ENCODE measurements around the gene SLC27A2.
"Not testable (repeated sequence)": the region's sequence is repeated elsewhere in the genome, so short reads cannot be mapped to it uniquely, and the experiment has no call there.

Gene SLC27A2

DNA sequence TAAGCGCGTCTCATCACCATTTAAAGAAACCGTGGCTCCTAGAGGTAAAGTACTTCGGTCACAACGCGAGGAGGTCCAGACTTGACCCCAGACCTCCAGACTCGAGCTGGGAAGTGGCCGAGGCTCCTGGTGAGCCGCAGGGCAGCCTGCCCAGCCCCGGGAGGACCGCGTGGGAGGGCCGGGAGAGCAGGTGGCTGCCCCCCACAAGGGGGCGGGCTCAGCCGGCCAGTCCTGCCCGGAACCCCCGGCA lies at the start of gene SLC27A2:
Gene SLC27A2, plus strand, starts transcription at position 228 of the 250 bp plus-strand sequence. CDS start 232 bp downstream, outside the sequence.
- DNase-seq (ENCODE audit: low read depth in 2 of 2) = no peak

DNA sequence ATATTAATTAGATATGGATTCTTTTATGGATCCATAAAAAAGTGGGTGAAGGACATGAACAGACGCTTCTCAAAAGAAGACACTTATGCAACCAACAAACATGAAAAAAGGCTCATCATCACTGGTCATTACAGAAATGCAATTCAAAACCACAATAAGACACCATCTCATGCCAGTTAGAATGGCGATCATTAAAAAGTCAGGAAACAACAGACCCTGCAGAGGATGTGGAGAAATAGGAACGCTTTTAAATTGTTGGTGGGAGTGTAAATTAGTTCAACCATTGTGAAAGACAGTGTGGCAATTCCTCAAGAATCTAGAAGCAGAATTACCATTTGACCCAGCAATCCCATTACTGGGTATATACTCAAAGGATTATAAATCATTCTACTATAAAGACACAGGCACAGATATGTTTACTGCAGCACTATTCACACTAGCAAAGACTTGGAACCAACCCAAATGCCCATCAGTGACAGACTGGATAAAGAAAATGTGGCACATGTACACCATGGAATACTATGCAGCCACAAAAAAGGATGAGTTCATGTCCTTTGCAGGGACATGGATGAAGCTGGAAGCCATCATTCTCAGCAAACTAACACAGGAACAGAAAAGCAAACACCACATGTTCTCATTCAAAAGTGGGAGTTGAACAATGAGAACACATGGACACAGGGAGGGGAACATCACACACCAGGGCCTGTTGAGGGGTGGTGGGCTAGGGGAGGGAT lies 49.6 kb upstream of the SLC27A2 start:
- DNase-seq (ENCODE audit: low read depth in 2 of 2) = not testable (repeated sequence)

DNA sequence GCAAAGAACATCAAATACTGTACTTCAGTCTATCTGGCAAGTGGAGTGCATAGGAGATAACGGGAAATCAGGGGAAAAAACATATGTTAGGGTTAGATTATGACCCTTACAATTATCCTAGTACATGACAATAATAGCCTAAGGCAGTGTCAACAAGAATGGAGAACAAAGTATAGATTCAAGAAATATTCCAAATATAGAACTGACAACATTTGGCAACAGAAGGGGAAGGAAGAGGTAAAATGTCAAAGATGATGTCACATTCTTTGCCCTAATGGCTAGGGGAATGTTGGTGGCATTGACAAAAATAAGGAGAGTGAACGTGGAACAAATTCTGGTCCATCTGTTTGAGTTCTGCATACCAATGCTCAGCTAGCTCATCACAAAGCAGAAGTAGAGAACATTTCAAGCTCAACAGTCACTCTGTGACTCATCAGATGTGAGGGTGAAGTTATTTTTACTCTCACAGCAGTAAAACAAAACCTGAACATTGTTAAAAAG lies 47.4 kb upstream of the SLC27A2 start:
- no peak for DNase-seq (ENCODE audit: low read depth in 2 of 2)

DNA sequence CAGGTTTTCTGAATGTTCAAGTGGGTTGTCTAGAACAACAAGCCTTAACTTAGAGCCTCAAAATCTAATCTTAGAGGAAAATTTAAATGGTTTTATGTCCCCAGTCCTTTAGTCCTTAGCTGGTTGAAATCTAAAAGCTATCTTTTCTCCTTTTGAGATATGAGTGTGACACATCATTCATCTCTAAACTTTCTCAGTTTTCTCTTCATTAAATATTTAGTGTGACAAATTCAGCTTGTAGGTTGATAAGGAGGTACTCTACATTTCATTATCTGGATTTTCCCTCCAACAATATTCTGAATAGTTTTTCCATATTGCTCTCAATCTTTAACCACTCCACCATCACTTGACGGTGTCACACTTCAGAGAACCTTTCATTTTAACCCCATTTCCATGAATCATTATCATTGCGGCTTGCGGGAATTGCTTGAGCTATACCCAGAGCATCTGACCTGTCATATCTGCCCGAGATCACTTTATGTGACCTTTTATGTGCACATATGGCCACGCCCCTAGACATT lies 46.9 kb upstream of the SLC27A2 start:
- no peak for DNase-seq (ENCODE audit: low read depth in 2 of 2)

DNA sequence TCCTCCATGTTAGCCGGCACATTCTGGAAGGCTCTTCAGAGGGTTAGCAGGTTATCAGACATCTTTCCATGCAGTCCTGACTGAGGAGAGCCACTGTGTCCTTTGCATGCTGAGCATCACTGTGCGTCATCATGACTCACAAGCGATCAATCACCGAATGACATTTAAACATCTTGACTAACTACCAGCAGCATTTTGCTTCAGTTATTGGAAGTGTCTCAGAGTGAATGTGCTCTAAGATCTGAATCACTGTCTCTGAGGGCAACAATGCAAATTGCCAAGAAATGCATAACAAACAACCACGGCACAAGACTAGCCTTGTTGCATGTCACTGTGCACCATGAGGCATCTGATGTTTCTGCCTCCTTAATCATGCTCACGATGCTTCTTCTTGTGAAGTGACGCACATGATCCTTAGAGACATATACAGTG lies 44.6 kb upstream of the SLC27A2 start:
- DNase-seq (ENCODE audit: low read depth in 2 of 2) = no peak

DNA sequence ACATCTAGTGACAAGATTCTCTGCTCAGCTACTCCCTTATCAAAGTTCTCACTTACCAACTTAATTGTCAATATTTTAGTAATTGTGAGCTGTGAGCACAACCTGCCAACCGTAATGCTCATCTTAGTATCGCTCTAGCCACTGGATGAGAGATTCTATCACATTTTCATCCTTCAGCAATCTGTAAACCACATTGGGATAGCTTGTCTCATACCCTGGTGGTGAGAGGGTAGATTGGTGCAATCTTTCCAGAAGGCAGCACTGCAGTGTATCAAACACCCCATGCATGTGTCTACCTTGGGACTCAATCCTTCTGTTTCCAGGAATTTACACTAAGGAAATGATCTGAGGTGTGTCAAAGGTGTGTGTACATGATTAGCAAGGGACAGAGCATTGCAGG lies 44.1 kb upstream of the SLC27A2 start:
- no peak for DNase-seq (ENCODE audit: low read depth in 2 of 2)

DNA sequence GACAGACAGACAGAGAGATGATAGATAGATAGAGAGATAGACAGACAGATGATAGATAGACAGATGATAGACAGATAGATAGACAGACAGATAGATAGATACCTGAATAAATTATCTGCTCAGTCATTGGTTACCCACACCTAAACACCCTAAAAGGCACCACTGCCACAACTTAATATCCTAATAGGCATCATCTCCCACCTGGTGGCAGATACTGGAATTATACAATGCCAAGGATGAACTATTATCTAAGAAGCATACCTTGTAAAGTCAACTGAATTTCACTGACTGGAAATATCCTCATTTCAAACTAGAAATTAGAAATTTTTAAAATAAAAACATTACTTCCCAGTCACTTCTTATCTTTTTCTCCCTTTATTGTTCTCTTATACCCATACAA lies 43.6 kb upstream of the SLC27A2 start:
- no peak for DNase-seq (ENCODE audit: low read depth in 2 of 2)

DNA sequence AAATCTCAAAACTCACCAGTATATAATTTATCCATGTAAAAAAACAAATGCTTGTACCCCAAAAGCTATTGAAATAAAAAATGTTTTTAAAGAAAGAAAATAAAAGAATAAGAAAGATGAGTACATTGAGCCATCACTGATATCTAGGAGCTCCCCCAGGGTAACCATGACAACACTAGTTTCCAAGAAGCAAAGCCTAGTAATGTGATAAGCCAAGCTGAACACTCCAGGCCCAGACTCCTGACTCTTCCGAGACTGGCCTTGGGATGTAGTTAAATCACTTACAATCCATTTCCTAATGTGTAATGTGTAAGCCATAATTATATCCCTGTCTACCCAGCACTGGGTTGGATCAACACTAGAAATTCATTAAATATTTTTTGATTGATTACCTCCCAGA lies 41.9 kb upstream of the SLC27A2 start:
- DNase-seq (ENCODE audit: low read depth in 2 of 2) = no peak

DNA sequence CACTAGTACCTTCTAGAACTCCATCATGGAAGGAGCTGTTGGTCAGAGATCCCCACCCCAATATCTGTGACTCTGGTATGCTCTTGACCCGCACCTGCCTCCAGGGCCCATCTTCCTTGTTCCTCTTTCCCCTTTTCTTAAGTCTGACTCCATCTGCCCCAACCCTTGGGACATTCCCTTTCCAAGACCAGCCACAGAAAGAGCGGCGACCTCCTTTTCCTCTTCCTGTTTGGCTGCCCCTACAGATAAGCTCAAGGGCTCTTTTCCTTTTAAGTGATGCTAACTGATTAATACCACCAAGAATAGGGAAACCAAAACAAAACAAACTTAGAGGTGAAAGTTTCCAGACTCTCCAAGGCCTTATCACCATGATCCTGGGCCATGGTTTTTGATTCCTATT lies 41.0 kb upstream of the SLC27A2 start:
- no peak for DNase-seq (ENCODE audit: low read depth in 2 of 2)

DNA sequence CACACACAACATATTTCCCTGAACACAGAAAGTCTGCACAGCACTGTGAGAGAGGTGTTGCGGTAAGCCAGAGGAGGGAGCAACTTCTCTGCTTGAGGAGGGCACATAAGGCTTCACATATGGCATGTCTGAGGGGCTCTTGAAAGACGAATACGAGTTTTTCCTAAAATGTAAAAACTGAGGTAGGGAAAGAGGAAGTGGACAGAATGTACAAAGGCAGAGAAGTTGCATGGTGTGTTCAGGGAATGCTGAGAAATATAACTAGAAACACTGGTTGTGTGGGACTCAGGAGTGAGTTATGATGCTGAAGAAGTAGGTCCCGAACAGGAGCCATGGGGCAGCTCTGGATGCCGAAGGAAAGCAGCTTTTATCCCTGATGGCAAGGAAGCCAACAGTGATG lies 40.1 kb upstream of the SLC27A2 start:
- DNase-seq (ENCODE audit: low read depth in 2 of 2) = no peak

DNA sequence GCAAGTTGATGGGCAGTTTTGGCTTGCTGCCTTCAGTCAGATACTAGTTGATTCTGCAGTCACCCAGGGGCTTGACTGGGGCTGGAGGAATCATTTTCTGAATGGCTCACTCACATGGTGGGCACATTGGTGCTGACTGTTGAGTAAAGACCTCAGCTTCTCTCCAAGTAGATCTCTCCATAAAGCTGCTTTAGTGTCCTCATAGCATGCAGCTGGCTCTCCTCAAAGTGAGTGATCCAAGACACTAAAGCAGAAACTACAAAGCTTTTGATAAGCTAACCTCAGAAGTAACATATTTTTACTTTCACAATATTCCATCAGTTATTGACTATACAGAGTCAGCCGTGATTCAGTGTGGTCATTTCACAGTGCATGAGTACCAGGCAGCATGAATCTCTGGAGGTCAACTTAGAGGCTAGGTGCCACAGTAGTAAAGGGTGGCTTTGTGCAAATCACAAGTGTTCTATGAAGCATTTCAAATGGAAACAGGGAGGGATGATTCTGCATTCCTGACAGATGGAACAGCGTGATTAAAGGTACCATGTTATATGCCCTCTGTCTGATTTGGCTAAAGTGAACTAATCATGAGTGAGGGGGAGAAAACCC lies 38.6 kb upstream of the SLC27A2 start:
- no peak for DNase-seq (ENCODE audit: low read depth in 2 of 2)

DNA sequence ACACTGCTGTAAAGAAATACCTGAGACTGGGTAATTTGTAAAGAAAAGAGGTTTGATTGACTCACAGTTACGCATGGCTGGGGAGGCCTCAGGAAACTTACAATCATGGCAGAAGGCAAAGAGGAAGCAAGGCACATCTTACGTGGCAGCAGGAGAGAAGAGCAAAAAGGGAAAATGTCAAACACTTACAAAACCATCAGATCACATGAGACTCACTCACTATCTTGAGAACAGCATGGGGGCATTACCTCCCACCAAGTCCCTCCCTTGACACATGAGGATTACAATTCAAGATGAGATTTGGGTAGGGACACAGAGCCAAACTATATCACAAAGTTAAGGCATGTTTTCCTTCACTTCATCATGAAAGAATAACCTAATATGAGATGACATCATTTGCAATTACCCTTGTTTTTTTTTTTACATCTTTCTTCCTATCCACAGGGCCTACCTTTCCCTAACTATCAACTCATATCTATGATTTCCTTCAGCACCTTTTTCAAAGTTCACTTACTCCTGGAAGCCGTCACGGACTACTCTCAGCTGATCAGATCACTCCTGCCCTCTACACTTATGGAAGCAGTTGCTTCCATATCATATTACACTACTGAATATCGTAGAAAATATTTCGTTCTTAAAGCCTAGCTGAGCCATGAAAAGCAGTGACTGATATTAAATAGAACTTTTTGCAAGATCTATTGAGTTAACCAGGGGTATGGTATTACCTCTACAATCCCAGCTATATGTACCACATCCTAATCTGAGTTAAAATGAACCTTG lies 37.5 kb upstream of the SLC27A2 start:
- no peak for DNase-seq (ENCODE audit: low read depth in 2 of 2)

DNA sequence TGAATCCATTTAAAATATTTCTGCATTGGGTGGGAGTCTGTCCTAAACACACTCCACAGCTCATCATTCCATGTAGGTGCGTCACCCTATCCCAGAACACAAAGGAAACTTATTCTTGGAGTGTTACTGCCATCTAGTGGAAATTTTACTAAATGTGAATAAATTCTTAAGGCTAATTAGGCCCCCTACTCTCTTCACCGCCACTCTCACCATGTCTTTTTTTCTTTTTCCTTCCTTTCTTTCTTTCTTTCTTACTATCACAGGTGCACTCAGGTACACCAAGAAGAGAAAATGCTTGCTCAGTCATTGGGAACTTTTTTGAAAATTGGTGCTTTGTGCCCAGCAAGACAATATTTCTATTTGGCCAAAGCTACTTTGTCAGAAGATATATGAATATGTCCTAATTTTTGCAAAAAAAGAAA lies 36.5 kb upstream of the SLC27A2 start:
- no peak for DNase-seq (ENCODE audit: low read depth in 2 of 2)

DNA sequence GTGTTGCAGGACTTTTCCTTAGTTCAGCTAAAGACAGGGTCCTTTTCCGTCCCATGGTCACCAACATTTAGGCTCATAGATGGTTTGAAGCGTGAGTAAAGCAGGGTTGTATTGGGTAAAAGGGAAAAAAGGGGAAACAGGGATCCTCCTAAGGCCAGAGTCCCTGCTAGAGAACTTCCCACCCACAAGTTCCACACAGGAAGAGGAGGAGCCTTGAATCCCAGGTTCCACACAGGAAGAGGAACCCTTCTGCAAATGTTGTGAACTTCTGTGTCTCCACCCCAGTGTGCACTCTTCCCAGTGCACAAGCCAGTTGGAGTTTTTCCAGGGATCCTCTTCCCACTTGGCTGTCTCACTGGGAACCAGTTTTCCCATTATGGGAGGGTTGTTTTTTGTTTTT lies 35.4 kb upstream of the SLC27A2 start:
- DNase-seq (ENCODE audit: low read depth in 2 of 2) = no peak

DNA sequence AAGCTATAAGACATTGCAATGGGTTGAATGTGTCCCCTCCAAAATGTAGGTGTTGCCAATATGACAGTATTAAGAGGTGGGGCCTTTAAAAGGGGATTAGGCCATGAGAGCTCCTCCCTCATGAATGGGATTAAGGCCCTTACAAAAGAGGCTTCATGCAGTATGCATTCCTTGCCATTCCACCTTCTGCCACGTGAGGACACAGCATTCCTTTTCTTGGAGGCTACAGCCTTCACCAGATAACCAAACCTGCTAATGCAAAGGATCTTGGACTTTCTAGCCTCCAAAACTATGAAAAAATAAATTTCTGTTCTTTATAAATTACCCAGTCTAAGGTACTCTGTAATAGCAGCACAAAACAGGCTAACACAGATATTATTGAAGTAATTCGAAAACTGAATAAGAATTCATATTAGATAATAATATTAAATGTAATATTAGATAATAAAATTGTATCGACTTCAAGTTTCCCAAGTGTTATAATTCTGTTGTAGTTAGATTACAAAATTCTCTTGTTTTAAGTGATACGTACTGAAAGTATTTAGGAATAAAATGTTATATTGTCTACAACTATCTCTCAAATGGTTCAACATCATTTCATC lies 33.5 kb upstream of the SLC27A2 start:
- DNase-seq (ENCODE audit: low read depth in 2 of 2) = no peak

DNA sequence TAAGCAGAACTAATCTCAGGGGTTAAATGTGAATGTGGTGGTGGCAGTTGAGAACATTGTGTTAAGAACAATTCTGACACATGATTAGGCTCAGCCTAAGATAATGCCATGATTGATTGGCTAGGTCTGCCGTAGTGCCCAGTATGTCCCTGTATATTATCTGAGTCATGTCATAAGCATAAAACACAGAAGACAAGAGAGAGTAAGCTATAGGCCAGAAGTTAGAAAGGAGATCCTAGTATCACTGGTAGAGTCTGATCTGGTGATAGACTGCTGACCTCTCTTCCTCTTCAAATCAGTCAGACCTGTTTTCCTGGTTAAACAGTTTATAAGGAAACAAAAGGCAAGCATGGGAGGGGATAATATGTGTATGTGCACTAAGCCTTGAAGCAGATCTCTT lies 32.9 kb upstream of the SLC27A2 start:
- DNase-seq (ENCODE audit: low read depth in 2 of 2) = no peak

DNA sequence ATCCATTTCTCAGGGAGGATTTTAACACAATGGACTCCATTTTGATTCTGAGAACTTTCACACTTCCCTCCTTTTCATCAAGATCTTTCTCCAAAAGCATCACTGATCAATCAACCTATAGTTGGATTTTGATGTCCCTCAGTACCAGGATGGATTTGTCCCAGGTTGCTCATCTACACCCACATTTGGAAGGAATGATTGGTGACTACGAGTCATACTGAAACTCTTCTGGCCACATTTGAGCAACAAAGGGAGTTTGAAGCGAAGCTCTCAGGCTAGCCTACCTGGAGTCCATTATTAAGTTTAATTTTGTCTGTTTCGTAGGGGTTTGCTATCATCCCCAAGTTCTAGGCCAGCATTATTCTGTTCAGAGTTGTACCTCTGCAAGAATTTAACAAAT lies 31.6 kb upstream of the SLC27A2 start:
- no peak for DNase-seq (ENCODE audit: low read depth in 2 of 2)

DNA sequence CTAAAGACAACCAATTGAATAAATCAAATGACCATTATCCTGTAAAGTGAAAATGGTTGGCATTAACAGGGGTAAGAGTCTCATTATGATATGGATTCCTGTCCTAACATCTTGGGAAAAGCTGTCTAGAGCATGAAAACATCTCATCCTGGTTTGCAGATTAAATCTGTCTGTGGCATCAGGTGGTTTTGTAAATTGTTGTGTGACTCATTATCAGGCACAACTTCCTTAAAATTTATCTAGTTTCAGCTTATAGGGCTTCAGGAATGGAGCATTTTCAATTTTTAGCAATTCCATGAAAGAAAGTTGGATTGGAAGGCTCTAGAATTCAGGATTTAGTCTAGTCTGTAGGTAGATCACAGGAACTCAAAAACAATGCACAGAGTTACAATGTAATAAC lies 31.1 kb upstream of the SLC27A2 start:
- no peak for DNase-seq (ENCODE audit: low read depth in 2 of 2)

DNA sequence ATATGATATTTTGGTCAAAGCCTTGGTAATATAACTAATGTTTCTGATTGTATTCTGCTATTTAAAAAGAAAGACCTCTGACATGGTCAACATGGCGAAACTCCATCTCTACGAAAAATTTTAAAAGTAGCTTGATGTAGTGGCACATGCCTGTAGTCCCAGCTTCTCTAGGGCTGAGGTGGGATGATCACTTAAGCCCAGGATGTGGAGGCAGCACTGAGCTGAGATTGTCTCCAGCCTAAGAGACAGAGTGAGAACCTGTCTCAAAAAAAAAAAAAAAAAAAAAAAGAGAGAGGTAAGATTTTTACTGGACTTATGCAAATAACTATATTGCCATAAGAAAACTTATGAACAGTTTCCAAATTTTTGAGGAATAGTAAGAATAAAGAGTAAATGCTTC lies 30.5 kb upstream of the SLC27A2 start:
- no peak for DNase-seq (ENCODE audit: low read depth in 2 of 2)

DNA sequence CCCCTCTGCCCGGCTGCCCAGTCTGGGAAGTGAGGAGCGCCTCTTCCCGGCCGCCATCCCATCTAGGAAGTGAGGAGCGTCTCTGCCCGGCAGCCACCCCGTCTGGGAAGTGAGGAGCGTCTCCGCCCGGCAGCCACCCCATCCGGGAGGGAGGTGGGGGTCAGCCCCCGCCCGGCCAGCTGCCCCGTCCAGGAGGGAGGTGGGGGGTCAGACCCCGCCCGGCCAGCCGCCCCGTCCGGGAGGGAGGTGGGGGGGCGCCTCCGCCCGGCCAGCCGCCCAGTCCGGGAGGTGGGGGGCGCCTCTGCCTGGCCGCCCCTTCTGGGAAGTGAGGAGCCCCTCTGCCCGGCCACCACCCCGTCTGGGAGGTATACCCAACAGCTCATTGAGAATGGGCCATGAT lies 23.8 kb upstream of the SLC27A2 start:
- not testable (repeated sequence) for DNase-seq (ENCODE audit: low read depth in 2 of 2)

DNA sequence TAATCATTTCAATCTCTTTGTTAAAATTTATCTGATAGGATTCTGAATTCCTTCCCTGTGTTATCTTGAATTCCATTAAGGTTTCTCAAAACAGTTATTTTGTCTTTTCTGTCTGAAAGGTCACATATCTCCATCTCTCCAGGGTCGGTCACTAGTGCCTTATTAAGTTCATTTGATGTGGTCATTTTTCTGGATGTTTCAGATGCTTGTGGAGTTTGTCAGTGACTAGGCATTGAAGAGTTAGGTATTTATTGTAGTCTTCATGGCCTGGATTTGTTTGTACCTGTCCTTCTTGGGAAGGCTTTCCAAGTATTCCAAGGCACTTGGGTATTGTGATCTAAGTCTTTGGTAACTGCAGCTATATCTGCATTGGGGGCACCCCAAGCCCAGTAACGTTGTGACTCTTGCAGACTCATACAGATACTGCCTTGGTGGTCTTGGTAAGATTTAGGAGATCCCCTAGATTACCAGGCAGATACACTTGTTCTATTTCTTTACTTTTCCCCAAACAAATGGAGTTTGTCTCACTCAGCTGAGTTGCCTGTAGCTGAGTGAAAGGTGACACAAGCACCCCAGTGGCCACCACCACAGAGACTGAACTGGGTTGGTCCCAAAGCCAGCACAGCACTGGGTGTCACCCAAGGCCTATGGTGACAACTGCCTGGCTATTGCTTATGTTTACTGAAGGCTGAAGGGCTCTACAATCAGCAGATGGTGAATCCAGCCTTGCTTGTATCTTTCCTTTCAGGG lies 18.9 kb upstream of the SLC27A2 start:
- DNase-seq (ENCODE audit: low read depth in 2 of 2) = no peak

Measured in stimulated activated CD4-positive, alpha-beta T cell treated with anti-CD3 and anti-CD28 coated beads, Interleukin-1b, Interleukin-23, amount 100 ng/mL, for 4 hours (primary cell).